Hepatic stellate cell (primary cell): Measurements from ENCODE around the gene MAST4.

Experiments used
- DNase-seq: peaks from one replicate; pipeline ENCODE4 v3.0.0; 2011; ENCODE audit warnings: low spot score

The MAST4 gene

GRCh38 chr5:66908230-66908629, 312.0 kb downstream of the MAST4 start:
- DNase-seq: no peak

GRCh38 chr5:66909364-66909763, 313.2 kb downstream of the MAST4 start:
- no peak for DNase-seq

- DNase-seq: no peak
Measured at GRCh38 chr5:66912787-66913186, 316.6 kb downstream of the MAST4 start.

- DNase-seq: no peak
Measured at GRCh38 chr5:66915531-66915930, 319.3 kb downstream of the MAST4 start.

- DNase-seq: no peak
Measured at GRCh38 chr5:66922881-66923280, 326.7 kb downstream of the MAST4 start.

- DNase-seq: no peak
Measured at GRCh38 chr5:66923457-66923856, 327.3 kb downstream of the MAST4 start.

GRCh38 chr5:66923922-66924321, 327.7 kb downstream of the MAST4 start:
- DNase-seq: no peak

- DNase-seq: no peak
Measured at GRCh38 chr5:66927140-66927539, 330.9 kb downstream of the MAST4 start.

- no peak for DNase-seq
Measured at GRCh38 chr5:66929281-66929680, 333.1 kb downstream of the MAST4 start.

- DNase-seq: no peak
Measured at GRCh38 chr5:66929995-66930394, 333.8 kb downstream of the MAST4 start.

- no peak for DNase-seq
Measured at GRCh38 chr5:66931651-66932050, 335.5 kb downstream of the MAST4 start.

GRCh38 chr5:66932457-66932856, 336.3 kb downstream of the MAST4 start:
- DNase-seq: no peak

GRCh38 chr5:66933066-66933465, 336.9 kb downstream of the MAST4 start:
- peak; percentile 27 for DNase-seq

GRCh38 chr5:66939094-66939493, 342.9 kb downstream of the MAST4 start:
- no peak for DNase-seq

- DNase-seq: no peak
Measured at GRCh38 chr5:66945389-66946349, 349.5 kb downstream of the MAST4 start.

GRCh38 chr5:66947458-66947857, 351.3 kb downstream of the MAST4 start:
- no peak for DNase-seq

GRCh38 chr5:66949066-66949465, 352.9 kb downstream of the MAST4 start:
- DNase-seq: no peak

GRCh38 chr5:66952153-66952552, 356.0 kb downstream of the MAST4 start:
- DNase-seq: no peak

GRCh38 chr5:66956439-66956838, 360.2 kb downstream of the MAST4 start:
- no peak for DNase-seq

- DNase-seq: no peak
Measured at GRCh38 chr5:66958201-66958979, 362.2 kb downstream of the MAST4 start.

- DNase-seq: peak; percentile 26
Measured at GRCh38 chr5:66958980-66959641, 362.9 kb downstream of the MAST4 start.

GRCh38 chr5:66959653-66960052, 363.5 kb downstream of the MAST4 start:
- no peak for DNase-seq
